HEK293 (cell line): ENCODE measurements around the gene AXL.

Experiments
- CTCF ChIA-PET: fragments of 350-600 bp; formaldehyde crosslinking; extraction: SDS; loops from one replicate; lab custom pipeline; 2021; ENCODE audit warnings: antibody characterized with exemption; lab: Yijun Ruan, JAX
- POLR2A ChIA-PET: fragments of 300-600 bp; formaldehyde crosslinking; extraction: SDS; loops from one replicate; lab custom pipeline; 2020; ENCODE audit warnings: antibody characterized with exemption, inconsistent platforms; lab: Yijun Ruan, JAX
- H3K27ac ChIP-seq: fragments of 200-500 bp; sonication (Bioruptor generic); 2 replicates; pipeline ENCODE4 v1.5.1; 2014; ENCODE audit warnings: low read depth, low read length, control low read depth, inconsistent platforms; ENCODE audit errors: extremely low read depth
- H3K36me3 ChIP-seq, 2 experiments: fragments of 200-500 bp in 1 of 2; sonication (Bioruptor generic) in 1 of 2; 1 replicate in 1 of 2; 2 replicates in 1 of 2; pipeline ENCODE4 v1.5.1; 2014 to 2017; ENCODE audit warnings: inconsistent platforms in 2 of 2, low read length in 2 of 2; ENCODE audit not compliant: control insufficient read depth in 2 of 2, insufficient read depth in 1 of 2
- H3K4me1 ChIP-seq: fragments of 200-500 bp; sonication (Bioruptor generic); 2 replicates; pipeline ENCODE4 v1.5.1; 2014; ENCODE audit warnings: mild to moderate bottlenecking, low read length, inconsistent platforms; ENCODE audit not compliant: control insufficient read depth, insufficient read depth
- H3K4me3 ChIP-seq: 2 replicates; pipeline ENCODE4 v1.5.1; 2011; ENCODE audit warnings: low read depth, mild to moderate bottlenecking, control low read depth, low read length, moderate library complexity
- H3K9me3 ChIP-seq: fragments of 200-500 bp; sonication (Bioruptor generic); 2 replicates; pipeline ENCODE4 v1.5.1; 2014; ENCODE audit warnings: low read depth, low read length, inconsistent platforms; ENCODE audit not compliant: control insufficient read depth, insufficient read depth
- GLI4 ChIP-seq: fragments of 450-650 bp; formaldehyde crosslinking; IDR thresholded peaks from 2 replicates; pipeline ENCODE4 v1.5.1; 2016; ENCODE audit warnings: missing biosample characterization, missing genetic modification characterization
- HOXA7 ChIP-seq: sonication (generic); formaldehyde crosslinking; IDR thresholded peaks from 2 replicates; pipeline ENCODE4 v1.8.1; 2022; ENCODE audit warnings: missing genetic modification reagents, borderline replicate concordance
- KLF9 ChIP-seq: fragments of 450-650 bp; formaldehyde crosslinking; IDR thresholded peaks from 2 replicates; pipeline ENCODE4 v1.5.1; 2016; ENCODE audit warnings: missing biosample characterization, missing genetic modification characterization, low read depth
- SCRT1 ChIP-seq: fragments of 450-650 bp; formaldehyde crosslinking; IDR thresholded peaks from 2 replicates; pipeline ENCODE4 v1.5.1; 2016; ENCODE audit warnings: missing biosample characterization, missing genetic modification characterization, borderline replicate concordance
- YY1 ChIP-seq: fragments of 450-650 bp; formaldehyde crosslinking; IDR thresholded peaks from 2 replicates; pipeline ENCODE4 v1.5.1; 2018; ENCODE audit warnings: missing biosample characterization, missing genetic modification characterization
- ZFP41 ChIP-seq: fragments of 450-650 bp; formaldehyde crosslinking; IDR thresholded peaks from 2 replicates; pipeline ENCODE4 v1.5.1; 2016; ENCODE audit warnings: missing biosample characterization, missing genetic modification characterization, borderline replicate concordance
- ZNF10 ChIP-seq: fragments of 450-650 bp; formaldehyde crosslinking; IDR thresholded peaks from 2 replicates; pipeline ENCODE4 v1.5.1; 2017; ENCODE audit warnings: missing biosample characterization, missing genetic modification characterization
- ZNF121 ChIP-seq: fragments of 450-650 bp; formaldehyde crosslinking; IDR thresholded peaks from 2 replicates; pipeline ENCODE4 v1.5.1; 2016; ENCODE audit warnings: missing biosample characterization, missing genetic modification characterization
- ZNF2 ChIP-seq: fragments of 450-650 bp; formaldehyde crosslinking; IDR thresholded peaks from 2 replicates; pipeline ENCODE4 v1.5.1; 2016; ENCODE audit warnings: missing biosample characterization, missing genetic modification characterization
- ZNF202 ChIP-seq: fragments of 450-650 bp; formaldehyde crosslinking; IDR thresholded peaks from 2 replicates; pipeline ENCODE4 v1.5.1; 2016; ENCODE audit warnings: missing biosample characterization, missing genetic modification characterization, borderline replicate concordance
- ZNF366 ChIP-seq: fragments of 450-650 bp; formaldehyde crosslinking; conservative IDR thresholded peaks from 2 replicates; pipeline ENCODE4 v1.5.1; 2016; ENCODE audit warnings: missing biosample characterization, missing genetic modification characterization
- ZNF391 ChIP-seq: fragments of 450-650 bp; formaldehyde crosslinking; IDR thresholded peaks from 2 replicates; pipeline ENCODE4 v1.5.1; 2016; ENCODE audit warnings: low read depth, missing biosample characterization, missing genetic modification characterization, borderline replicate concordance
- ZNF530 ChIP-seq: fragments of 450-650 bp; formaldehyde crosslinking; IDR thresholded peaks from 2 replicates; pipeline ENCODE4 v1.5.1; 2016; ENCODE audit warnings: low read depth, missing biosample characterization, missing genetic modification characterization
- ZNF549 ChIP-seq: fragments of 450-650 bp; IDR thresholded peaks from 2 replicates; pipeline ENCODE4 v1.5.1; 2018; ENCODE audit warnings: missing biosample characterization, missing genetic modification characterization, mild to moderate bottlenecking, inconsistent platforms, moderate library complexity
- ZNF558 ChIP-seq: fragments of 450-650 bp; formaldehyde crosslinking; IDR thresholded peaks from 2 replicates; pipeline ENCODE4 v1.5.1; 2016; ENCODE audit warnings: missing biosample characterization, missing genetic modification characterization
- ZNF623 ChIP-seq: fragments of 450-650 bp; formaldehyde crosslinking; IDR thresholded peaks from 2 replicates; pipeline ENCODE4 v1.5.1; 2016; ENCODE audit warnings: missing biosample characterization, missing genetic modification characterization
- ZNF624 ChIP-seq: fragments of 450-650 bp; formaldehyde crosslinking; IDR thresholded peaks from 2 replicates; pipeline ENCODE4 v1.5.1; 2017; ENCODE audit warnings: missing biosample characterization, missing genetic modification characterization
- ZNF677 ChIP-seq: fragments of 450-650 bp; IDR thresholded peaks from 2 replicates; pipeline ENCODE4 v1.5.0; 2018; ENCODE audit warnings: missing biosample characterization, mild to moderate bottlenecking, missing genetic modification characterization, moderate library complexity
- TF ChIP-seq, protein P1 (sequence below): fragments of 450-650 bp; formaldehyde crosslinking; IDR thresholded peaks from 2 replicates; pipeline ENCODE4 v1.5.1; 2016; ENCODE audit warnings: missing biosample characterization, missing genetic modification characterization
- TF ChIP-seq, protein P2 (sequence below): fragments of 450-650 bp; formaldehyde crosslinking; IDR thresholded peaks from 2 replicates; pipeline ENCODE4 v1.5.1; 2016; ENCODE audit warnings: missing biosample characterization, missing genetic modification characterization

Gene AXL

DNA sequence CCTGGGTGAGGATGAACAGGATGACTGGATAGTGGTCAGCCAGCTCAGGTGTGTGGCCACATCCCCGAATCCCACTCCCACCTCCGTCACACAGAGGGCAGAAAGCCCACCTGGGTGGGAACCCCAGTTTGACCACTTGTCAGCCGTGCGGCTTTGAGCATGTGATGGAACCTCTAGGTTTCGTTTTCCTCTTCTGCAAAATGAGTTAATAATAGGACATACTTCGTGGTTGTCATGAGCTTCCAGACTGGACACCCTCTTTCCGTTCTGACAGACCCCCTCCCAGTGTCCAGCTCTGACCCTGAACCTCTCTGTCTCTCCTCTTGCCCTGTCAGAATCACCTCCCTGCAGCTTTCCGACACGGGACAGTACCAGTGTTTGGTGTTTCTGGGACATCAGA is 1.8 kb downstream of the AXL start:
- Histone ChIP-seq H3K4me3 (no peak overlapping the region), H3K36me3 (no peaks in the 10 kb centered on the region), H3K27ac (no peak overlapping the region), H3K4me1 (no peaks in the 10 kb centered on the region; the same call in 1 of the 2 replicates), H3K9me3 (no peaks in the 10 kb centered on the region)
- ChIA-PET POLR2A (interaction anchor here (0.6 to 1.4 kb wide), 4 partner anchors 8 to 650 kb away, joined by 3 to 7 read pairs (median 4); partner anchors contain the start of gene HNRNPUL1), CTCF (interaction anchor here (0.6 to 2.3 kb wide), 5 partner anchors 10 to 321 kb away, joined by 3 to 10 read pairs (median 5); no protein-coding TSS in a partner anchor)
- TF ChIP-seq, protein P1, sequence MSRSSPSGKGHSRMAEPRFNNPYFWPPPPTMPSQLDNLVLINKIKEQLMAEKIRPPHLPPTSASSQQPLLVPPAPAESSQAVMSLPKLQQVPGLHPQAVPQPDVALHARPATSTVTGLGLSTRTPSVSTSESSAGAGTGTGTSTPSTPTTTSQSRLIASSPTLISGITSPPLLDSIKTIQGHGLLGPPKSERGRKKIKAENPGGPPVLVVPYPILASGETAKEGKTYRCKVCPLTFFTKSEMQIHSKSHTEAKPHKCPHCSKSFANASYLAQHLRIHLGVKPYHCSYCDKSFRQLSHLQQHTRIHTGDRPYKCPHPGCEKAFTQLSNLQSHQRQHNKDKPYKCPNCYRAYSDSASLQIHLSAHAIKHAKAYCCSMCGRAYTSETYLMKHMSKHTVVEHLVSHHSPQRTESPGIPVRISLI, result no peak
- TF ChIP-seq, protein P2, sequence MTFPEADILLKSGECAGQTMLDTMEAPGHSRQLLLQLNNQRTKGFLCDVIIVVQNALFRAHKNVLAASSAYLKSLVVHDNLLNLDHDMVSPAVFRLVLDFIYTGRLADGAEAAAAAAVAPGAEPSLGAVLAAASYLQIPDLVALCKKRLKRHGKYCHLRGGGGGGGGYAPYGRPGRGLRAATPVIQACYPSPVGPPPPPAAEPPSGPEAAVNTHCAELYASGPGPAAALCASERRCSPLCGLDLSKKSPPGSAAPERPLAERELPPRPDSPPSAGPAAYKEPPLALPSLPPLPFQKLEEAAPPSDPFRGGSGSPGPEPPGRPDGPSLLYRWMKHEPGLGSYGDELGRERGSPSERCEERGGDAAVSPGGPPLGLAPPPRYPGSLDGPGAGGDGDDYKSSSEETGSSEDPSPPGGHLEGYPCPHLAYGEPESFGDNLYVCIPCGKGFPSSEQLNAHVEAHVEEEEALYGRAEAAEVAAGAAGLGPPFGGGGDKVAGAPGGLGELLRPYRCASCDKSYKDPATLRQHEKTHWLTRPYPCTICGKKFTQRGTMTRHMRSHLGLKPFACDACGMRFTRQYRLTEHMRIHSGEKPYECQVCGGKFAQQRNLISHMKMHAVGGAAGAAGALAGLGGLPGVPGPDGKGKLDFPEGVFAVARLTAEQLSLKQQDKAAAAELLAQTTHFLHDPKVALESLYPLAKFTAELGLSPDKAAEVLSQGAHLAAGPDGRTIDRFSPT, result no peak
- no peak for TF ChIP-seq ZNF558 (tag by site-specific recombination)
- no peak for TF ChIP-seq ZNF10
- no peak for TF ChIP-seq KLF9
- TF ChIP-seq SCRT1 (tag by site-specific recombination), result no peak
- no peak for TF ChIP-seq ZNF530 (tag by site-specific recombination)
- TF ChIP-seq ZNF549 (tag by site-specific recombination), result no peak

GRCh38 chr19:41221514-41222205 is 2.6 kb downstream of the AXL start:
- Histone ChIP-seq H3K36me3 (no peaks in the 10 kb centered on the region), H3K4me1 (peaks cover 3% of the 10 kb centered on the region; the same call in 1 of the 2 replicates), H3K4me3 (no peak overlapping the region), H3K27ac (no peak overlapping the region), H3K9me3 (no peaks in the 10 kb centered on the region)
- POLR2A ChIA-PET, result interaction anchor here (0.6 to 1.4 kb wide), 4 partner anchors 8 to 651 kb away, joined by 3 to 7 read pairs (median 4); partner anchors contain the start of gene HNRNPUL1
- TF ChIP-seq ZNF624 (tag by site-specific recombination) (no peak), HOXA7 (CRISPR knock-in tag) (no peak), ZNF10 (no peak), ZNF121 (tag by site-specific recombination) (no peak), YY1 (tag by site-specific recombination) (no peak), ZNF2 (tag by site-specific recombination) (no peak), ZNF623 (no peak), GLI4 (tag by site-specific recombination) (no peak), ZNF391 (tag by site-specific recombination) (no peak), ZNF202 (tag by site-specific recombination) (no peak), ZFP41 (tag by site-specific recombination) (no peak)
- CTCF ChIA-PET, result interaction anchor here (1.0 to 2.3 kb wide), 5 partner anchors 17 to 41 kb away, joined by 3 to 10 read pairs (median 5); no protein-coding TSS in a partner anchor

DNA sequence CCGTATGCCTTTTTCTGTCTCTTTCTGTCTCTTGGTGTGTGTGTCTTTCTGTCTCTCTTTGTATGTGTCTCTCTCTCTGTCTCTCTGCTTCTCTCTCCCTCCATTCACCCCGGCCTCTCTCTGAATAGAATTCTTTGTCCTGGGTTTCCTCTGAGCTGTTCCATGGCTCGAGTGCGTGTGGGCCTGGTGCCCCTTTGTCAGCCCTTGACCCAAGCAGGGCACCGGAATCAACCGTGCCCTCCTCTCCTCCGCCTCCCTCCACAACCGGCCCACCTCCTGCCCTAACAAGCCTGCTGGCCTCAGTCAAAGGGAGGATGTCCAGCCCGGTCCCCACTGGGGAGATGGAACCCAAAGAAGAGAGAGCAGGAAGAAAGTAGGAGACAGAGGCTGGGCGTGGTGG is 3.2 kb downstream of the AXL start:
- CTCF ChIA-PET, result interaction anchor here (1.0 to 1.4 kb wide), 3 partner anchors 18 to 38 kb away, joined by 3 to 5 read pairs (median 5); no protein-coding TSS in a partner anchor
- Histone ChIP-seq H3K4me1 (peaks cover 3% of the 10 kb centered on the region; the same call in 1 of the 2 replicates), H3K27ac (no peak overlapping the region), H3K4me3 (no peak overlapping the region), H3K36me3 (no peaks in the 10 kb centered on the region), H3K9me3 (no peaks in the 10 kb centered on the region)
- no peak for TF ChIP-seq ZNF677 (tag by site-specific recombination)
- peak; percentile 46 for TF ChIP-seq ZNF366 (tag by site-specific recombination)
- POLR2A ChIA-PET, result interaction anchor here (1.3 kb wide), 1 partner anchor 40 kb away, joined by 4 read pairs; no protein-coding TSS in a partner anchor
